D721Med (cell line): ENCODE results near the gene IFI44L.

Experiments
- DNase-seq: peaks from one replicate; pipeline ENCODE4 v3.0.0; 2011; ENCODE audit warnings: low spot score; ENCODE audit not compliant: insufficient read length
- FAIRE-seq: peaks from 2 replicates; lab custom pipeline; 2011; peaks lifted over from hg19 to GRCh38; lab: Jason Lieb, UNC
- CTCF ChIP-seq: IDR thresholded peaks from 2 replicates; pipeline ENCODE4 v1.5.1; 2012; ENCODE audit warnings: mild to moderate bottlenecking, control low read depth; ENCODE audit not compliant: insufficient read depth; ENCODE audit errors: missing control alignments

The IFI44L gene

DNA sequence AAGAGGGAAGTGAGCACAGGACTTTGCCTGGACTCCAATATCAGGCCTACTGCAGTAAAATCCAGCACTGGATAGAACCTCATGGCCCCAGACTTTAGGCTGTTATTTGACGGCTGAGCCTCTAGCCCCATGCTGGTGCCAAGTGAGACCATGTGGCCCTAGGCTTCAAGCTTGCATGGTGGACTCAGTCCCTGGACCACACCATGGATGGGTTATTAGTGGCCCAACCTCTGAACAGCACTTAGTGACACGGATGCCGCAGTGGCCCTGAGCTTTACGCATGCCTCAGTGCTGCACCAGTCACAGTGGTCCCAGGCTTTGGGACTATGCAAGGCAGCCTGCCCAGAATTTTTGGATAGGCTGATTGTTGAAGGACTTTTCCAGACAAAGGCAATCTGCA, 13.0 kb downstream of the IFI44L start:
- no peak for TF ChIP-seq CTCF
- no peak for FAIRE-seq

DNA sequence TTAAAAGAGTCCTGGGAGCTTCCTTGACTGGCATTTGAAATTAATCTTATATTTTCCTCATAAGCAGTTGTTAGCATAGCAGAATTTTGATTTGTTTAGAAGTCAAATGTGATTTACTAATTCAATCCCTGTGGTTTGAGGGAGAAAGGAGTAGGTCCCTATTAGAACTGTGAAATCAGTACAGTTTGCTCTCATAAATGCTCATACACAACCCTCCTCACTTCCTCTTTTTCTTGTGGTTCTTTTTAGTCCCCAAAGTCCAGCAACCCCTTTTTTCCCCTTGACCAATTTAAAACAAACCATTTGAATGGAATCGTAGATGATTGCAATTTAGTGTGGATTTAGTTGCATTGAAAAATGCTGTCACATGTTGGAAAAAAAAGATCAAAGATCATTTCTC, 20.2 kb downstream of the IFI44L start:
- no peak for TF ChIP-seq CTCF
- DNase-seq (no peak), FAIRE-seq (no peak)

More for the DNA sequence above, 13.0 kb downstream of the IFI44L start:
- DNase-seq = no peak

GRCh38 chr1:78641558-78641957, 21.3 kb downstream of the IFI44L start:
- FAIRE-seq = no peak
- DNase-seq = no peak
- TF ChIP-seq CTCF = no peak

DNA sequence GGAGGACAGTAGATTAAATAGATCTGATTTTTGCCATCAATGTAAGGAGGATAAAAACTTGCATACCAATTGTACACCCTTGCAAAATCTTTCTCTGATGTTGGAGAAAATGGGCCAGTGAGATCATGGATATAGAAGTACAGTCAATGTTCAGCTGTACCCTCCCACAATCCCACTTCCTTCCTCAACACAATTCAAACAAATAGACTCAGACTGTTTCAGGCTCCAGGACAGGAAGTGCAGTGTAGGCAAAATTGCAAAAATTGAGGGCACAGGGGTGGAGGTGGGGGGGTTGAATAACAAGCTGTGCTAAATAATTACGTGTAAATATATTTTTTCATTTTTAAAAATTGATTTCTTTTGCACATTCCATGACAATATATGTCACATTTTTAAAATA, 25.5 kb downstream of the IFI44L start:
- TF ChIP-seq CTCF = no peak
- DNase-seq = no peak
- no peak for FAIRE-seq

- no peak for TF ChIP-seq CTCF
- no peak for DNase-seq
- no peak for FAIRE-seq
These were observed 27.0 kb downstream of the IFI44L start for GRCh38 chr1:78647238-78647637.

DNA sequence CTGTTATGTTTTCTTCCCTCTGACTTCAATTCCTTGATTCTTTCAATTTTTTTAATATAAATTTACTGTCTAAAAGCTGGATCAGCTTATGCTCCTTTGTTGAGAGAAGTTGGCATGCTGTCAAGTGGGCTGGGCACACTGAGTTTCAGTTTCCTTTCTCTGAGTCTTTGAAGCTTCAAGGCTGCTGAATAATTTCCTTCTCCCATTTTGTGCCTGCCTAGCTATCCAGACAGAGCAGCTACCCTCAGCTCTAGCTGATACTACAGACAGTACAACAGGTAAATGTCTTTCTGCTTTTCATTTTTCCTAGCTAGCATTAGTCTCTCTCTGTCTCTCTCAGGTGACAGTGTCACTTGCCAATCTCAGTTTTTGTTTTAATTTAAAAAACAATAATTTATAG, 29.4 kb downstream of the IFI44L start, which contains the start of gene IFI44:
TSS of gene IFI44 (plus strand) at position 204 of the 400 bp plus-strand sequence. CDS start 365 bp downstream, outside the sequence.
- FAIRE-seq (no peak), DNase-seq (no peak)
- TF ChIP-seq CTCF = no peak

DNA sequence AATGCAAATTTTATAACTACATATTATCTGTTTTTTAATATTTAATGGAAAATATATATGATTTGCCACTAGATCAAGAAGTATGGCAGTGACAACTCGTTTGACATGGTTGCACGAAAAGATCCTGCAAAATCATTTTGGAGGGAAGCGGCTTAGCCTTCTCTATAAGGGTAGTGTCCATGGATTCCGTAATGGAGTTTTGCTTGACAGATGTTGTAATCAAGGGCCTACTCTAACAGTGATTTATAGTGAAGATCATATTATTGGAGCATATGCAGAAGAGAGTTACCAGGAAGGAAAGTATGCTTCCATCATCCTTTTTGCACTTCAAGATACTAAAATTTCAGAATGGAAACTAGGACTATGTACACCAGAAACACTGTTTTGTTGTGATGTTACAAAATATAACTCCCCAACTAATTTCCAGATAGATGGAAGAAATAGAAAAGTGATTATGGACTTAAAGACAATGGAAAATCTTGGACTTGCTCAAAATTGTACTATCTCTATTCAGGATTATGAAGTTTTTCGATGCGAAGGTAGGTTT, 29.9 kb downstream of the IFI44L start:
- no peak for TF ChIP-seq CTCF
- DNase-seq = no peak
- FAIRE-seq = no peak
